Measurements from ENCODE around the gene AR.

GRCh38 chrX:67730296-67730695 is 186.5 kb downstream of the AR start:
- TF ChIP-seq POLR2AphosphoS5 (IDR thresholded peaks at IDR 0.05; ENCODE audit: insufficient read depth in 1 of 2, low read depth in 1 of 2) (no peak), POLR2A (IDR thresholded peaks at IDR 0.05) (no peak)

Measured in vagina (tissue), 2 donors.